ENCODE results near the gene DENND1A. TPM values are rescaled to one million over a fixed set of nuclear protein-coding genes. Genes with fewer than 3 reads are reported as not detected.
A peak's percentile ranks its signal among the peaks of the same experiment; 100 is the strongest.

Gene DENND1A
- total and polyA plus RNA-seq, 4 donors = 13.4 to 30.5 (median 28.3) TPM

- Histone ChIP-seq H3K4me3 (ENCODE audit: low read depth, low read length) (no peak overlapping the region), H3K27ac (ENCODE audit: low read depth, low read length) (no peak overlapping the region), H3K36me3 (ENCODE audit: control insufficient read depth, insufficient read depth, low read length) (peaks cover 7% of the 10 kb centered on the region), H3K4me1 (ENCODE audit: control insufficient read depth, insufficient read depth, low read length) (peaks cover 22% of the 10 kb centered on the region), H3K27me3 (ENCODE audit: control insufficient read depth, insufficient read depth, low read length) (no peaks in the 10 kb centered on the region), H3K9me3 (ENCODE audit: control insufficient read depth, insufficient read depth, low read length) (no peaks in the 10 kb centered on the region)
- DNase-seq (ENCODE audit: low read depth in 4 of 6, low spot score in 6 of 6) = no peak
These were observed 488.2 kb downstream of the DENND1A start for GRCh38 chr9:123441769-123442168.

GRCh38 chr9:123440256-123440655, 489.7 kb downstream of the DENND1A start:
- Histone ChIP-seq H3K36me3 (ENCODE audit: control insufficient read depth, insufficient read depth, low read length) (peaks cover 12% of the 10 kb centered on the region), H3K4me3 (ENCODE audit: low read depth, low read length) (no peak overlapping the region), H3K9me3 (ENCODE audit: control insufficient read depth, insufficient read depth, low read length) (no peaks in the 10 kb centered on the region), H3K4me1 (ENCODE audit: control insufficient read depth, insufficient read depth, low read length) (peaks cover 33% of the 10 kb centered on the region), H3K27me3 (ENCODE audit: control insufficient read depth, insufficient read depth, low read length) (no peaks in the 10 kb centered on the region), H3K27ac (ENCODE audit: low read depth, low read length) (no peak overlapping the region)
- no peak for DNase-seq (ENCODE audit: low read depth in 4 of 6, low spot score in 6 of 6)
- 92% methylated on average over 4 of the region's 11 CpGs for WGBS (ENCODE audit: insufficient coverage)

- Histone ChIP-seq H3K27ac (ENCODE audit: low read depth, low read length) (peak overlapping the region; percentile 71), H3K4me1 (ENCODE audit: control insufficient read depth, insufficient read depth, low read length) (peaks cover 40% of the 10 kb centered on the region), H3K9me3 (ENCODE audit: control insufficient read depth, insufficient read depth, low read length) (no peaks in the 10 kb centered on the region), H3K36me3 (ENCODE audit: control insufficient read depth, insufficient read depth, low read length) (peaks cover 14% of the 10 kb centered on the region), H3K4me3 (ENCODE audit: low read depth, low read length) (no peak overlapping the region), H3K27me3 (ENCODE audit: control insufficient read depth, insufficient read depth, low read length) (no peaks in the 10 kb centered on the region)
- peak in 2 of 6 donors; percentile 80 to 83 for DNase-seq (ENCODE audit: low read depth in 4 of 6, low spot score in 6 of 6)
- 14% methylated on average over 2 of the region's 4 CpGs for WGBS (ENCODE audit: insufficient coverage)
These were observed 491.1 kb downstream of the DENND1A start for GRCh38 chr9:123438821-123439220.

- Histone ChIP-seq H3K27ac (ENCODE audit: low read depth, low read length) (peak overlapping the region; percentile 71), H3K4me3 (ENCODE audit: low read depth, low read length) (no peak overlapping the region), H3K27me3 (ENCODE audit: control insufficient read depth, insufficient read depth, low read length) (no peaks in the 10 kb centered on the region), H3K36me3 (ENCODE audit: control insufficient read depth, insufficient read depth, low read length) (peaks cover 14% of the 10 kb centered on the region), H3K4me1 (ENCODE audit: control insufficient read depth, insufficient read depth, low read length) (peaks cover 43% of the 10 kb centered on the region), H3K9me3 (ENCODE audit: control insufficient read depth, insufficient read depth, low read length) (no peaks in the 10 kb centered on the region)
- peak in 2 of 6 donors; percentile 79 to 80 for DNase-seq (ENCODE audit: low read depth in 4 of 6, low spot score in 6 of 6)
- WGBS (ENCODE audit: insufficient coverage) = 19% methylated on average over 6 of the region's 8 CpGs
These were observed 491.6 kb downstream of the DENND1A start for GRCh38 chr9:123438321-123438720.

GRCh38 chr9:123437201-123437600, 492.7 kb downstream of the DENND1A start:
- H3K27ac ChIP-seq (ENCODE audit: low read depth, low read length) = no peak overlapping the region
- no peak overlapping the region for H3K4me3 ChIP-seq (ENCODE audit: low read depth, low read length)
- no peaks in the 10 kb centered on the region for H3K27me3 ChIP-seq (ENCODE audit: control insufficient read depth, insufficient read depth, low read length)
- DNase-seq (ENCODE audit: low read depth in 4 of 6, low spot score in 6 of 6) = no peak
- WGBS (ENCODE audit: insufficient coverage) = 61% methylated on average over 3 of the region's 8 CpGs
- no peaks in the 10 kb centered on the region for H3K9me3 ChIP-seq (ENCODE audit: control insufficient read depth, insufficient read depth, low read length)
- H3K4me1 ChIP-seq (ENCODE audit: control insufficient read depth, insufficient read depth, low read length) = peaks cover 43% of the 10 kb centered on the region
- peaks cover 22% of the 10 kb centered on the region for H3K36me3 ChIP-seq (ENCODE audit: control insufficient read depth, insufficient read depth, low read length)

- DNase-seq (ENCODE audit: low read depth in 4 of 6, low spot score in 6 of 6) = no peak
- 78% methylated on average over 2 of the region's 2 CpGs for WGBS (ENCODE audit: insufficient coverage)
- H3K4me3 ChIP-seq (ENCODE audit: low read depth, low read length) = no peak overlapping the region
- no peaks in the 10 kb centered on the region for H3K9me3 ChIP-seq (ENCODE audit: control insufficient read depth, insufficient read depth, low read length)
- H3K4me1 ChIP-seq (ENCODE audit: control insufficient read depth, insufficient read depth, low read length) = peaks cover 42% of the 10 kb centered on the region
- H3K27me3 ChIP-seq (ENCODE audit: control insufficient read depth, insufficient read depth, low read length) = no peaks in the 10 kb centered on the region
- H3K36me3 ChIP-seq (ENCODE audit: control insufficient read depth, insufficient read depth, low read length) = peaks cover 26% of the 10 kb centered on the region
- no peak overlapping the region for H3K27ac ChIP-seq (ENCODE audit: low read depth, low read length)
These were observed 494.5 kb downstream of the DENND1A start for GRCh38 chr9:123435471-123435870.

- H3K9me3 ChIP-seq (ENCODE audit: control insufficient read depth, insufficient read depth, low read length) = no peaks in the 10 kb centered on the region
- H3K27me3 ChIP-seq (ENCODE audit: control insufficient read depth, insufficient read depth, low read length) = no peaks in the 10 kb centered on the region
- no peak overlapping the region for H3K27ac ChIP-seq (ENCODE audit: low read depth, low read length)
- peaks cover 39% of the 10 kb centered on the region for H3K4me1 ChIP-seq (ENCODE audit: control insufficient read depth, insufficient read depth, low read length)
- peaks cover 26% of the 10 kb centered on the region for H3K36me3 ChIP-seq (ENCODE audit: control insufficient read depth, insufficient read depth, low read length)
- DNase-seq (ENCODE audit: low read depth in 4 of 6, low spot score in 6 of 6) = peak in 1 of 6 donors; percentile 31
- H3K4me3 ChIP-seq (ENCODE audit: low read depth, low read length) = no peak overlapping the region
- WGBS (ENCODE audit: insufficient coverage) = 71% methylated on average over 9 of the region's 9 CpGs
These were observed 495.2 kb downstream of the DENND1A start for GRCh38 chr9:123434619-123435240.

GRCh38 chr9:123432331-123433236, 497.3 kb downstream of the DENND1A start:
- Histone ChIP-seq H3K27ac (ENCODE audit: low read depth, low read length) (no peak overlapping the region), H3K36me3 (ENCODE audit: control insufficient read depth, insufficient read depth, low read length) (peaks cover 26% of the 10 kb centered on the region), H3K9me3 (ENCODE audit: control insufficient read depth, insufficient read depth, low read length) (no peaks in the 10 kb centered on the region), H3K27me3 (ENCODE audit: control insufficient read depth, insufficient read depth, low read length) (no peaks in the 10 kb centered on the region), H3K4me3 (ENCODE audit: low read depth, low read length) (no peak overlapping the region), H3K4me1 (ENCODE audit: control insufficient read depth, insufficient read depth, low read length) (peaks cover 29% of the 10 kb centered on the region)
- 98% methylated on average over 20 of the region's 22 CpGs for WGBS (ENCODE audit: insufficient coverage)
- DNase-seq (ENCODE audit: low read depth in 4 of 6, low spot score in 6 of 6) = no peak

GRCh38 chr9:123431581-123431980, 498.3 kb downstream of the DENND1A start:
- DNase-seq (ENCODE audit: low read depth in 4 of 6, low spot score in 6 of 6) = no peak
- Histone ChIP-seq H3K27ac (ENCODE audit: low read depth, low read length) (no peak overlapping the region), H3K9me3 (ENCODE audit: control insufficient read depth, insufficient read depth, low read length) (no peaks in the 10 kb centered on the region), H3K4me3 (ENCODE audit: low read depth, low read length) (no peak overlapping the region), H3K27me3 (ENCODE audit: control insufficient read depth, insufficient read depth, low read length) (no peaks in the 10 kb centered on the region), H3K36me3 (ENCODE audit: control insufficient read depth, insufficient read depth, low read length) (peaks cover 23% of the 10 kb centered on the region), H3K4me1 (ENCODE audit: control insufficient read depth, insufficient read depth, low read length) (peaks cover 23% of the 10 kb centered on the region)
- 50% methylated on average over 1 of the region's 2 CpGs for WGBS (ENCODE audit: insufficient coverage)

Data from spinal cord (tissue), 10 donors.